Left colon (tissue), 2 donors: ENCODE results near the gene DNAJC4. TPM values are rescaled to one million over a fixed set of nuclear protein-coding genes. Genes with fewer than 3 reads are reported as not detected.
A peak's percentile ranks its signal among the peaks of the same experiment; 100 is the strongest.

Experiments used
- ATAC-seq: fragments of 200-7000 bp; cut with Tn5 transposase; one replicate; pipeline ENCODE4 v1.9.1; 2020; ENCODE audit warnings: mild to moderate bottlenecking, moderate library complexity
- DNase-seq, 2 donors: peaks; one replicate each; pipeline ENCODE4 v3.0.0-alpha.2; 2020
- intact Hi-C, 2 donors: fragments of 100-400 bp; cut with DNase I in 1 of 2; cut with micrococcal nuclease in 1 of 2; formaldehyde crosslinking; loops; one replicate each; pipeline versions ENCODE4 v1.11.2 to v1.14.0; 2022; cut with DNase I, micrococcal nuclease
- total RNA-seq, 2 donors: library from RNA; stranded (reverse); fragmentation: NEBNext Ultra II Directional; extraction: Animal tissue kit (Norgen Biotek cat#: 25700); gene quantifications; one replicate each; pipeline ENCODE4 v1.2.1, GENCODE V29; 2021
- donor health status: DM: no; HTN: no; CAD: no.
- donor health status: DM: yes; HTN: yes; CAD: no.

Gene DNAJC4
- total RNA-seq, 2 donors from 2014 or later: 54.8 to 60.6 TPM

DNA sequence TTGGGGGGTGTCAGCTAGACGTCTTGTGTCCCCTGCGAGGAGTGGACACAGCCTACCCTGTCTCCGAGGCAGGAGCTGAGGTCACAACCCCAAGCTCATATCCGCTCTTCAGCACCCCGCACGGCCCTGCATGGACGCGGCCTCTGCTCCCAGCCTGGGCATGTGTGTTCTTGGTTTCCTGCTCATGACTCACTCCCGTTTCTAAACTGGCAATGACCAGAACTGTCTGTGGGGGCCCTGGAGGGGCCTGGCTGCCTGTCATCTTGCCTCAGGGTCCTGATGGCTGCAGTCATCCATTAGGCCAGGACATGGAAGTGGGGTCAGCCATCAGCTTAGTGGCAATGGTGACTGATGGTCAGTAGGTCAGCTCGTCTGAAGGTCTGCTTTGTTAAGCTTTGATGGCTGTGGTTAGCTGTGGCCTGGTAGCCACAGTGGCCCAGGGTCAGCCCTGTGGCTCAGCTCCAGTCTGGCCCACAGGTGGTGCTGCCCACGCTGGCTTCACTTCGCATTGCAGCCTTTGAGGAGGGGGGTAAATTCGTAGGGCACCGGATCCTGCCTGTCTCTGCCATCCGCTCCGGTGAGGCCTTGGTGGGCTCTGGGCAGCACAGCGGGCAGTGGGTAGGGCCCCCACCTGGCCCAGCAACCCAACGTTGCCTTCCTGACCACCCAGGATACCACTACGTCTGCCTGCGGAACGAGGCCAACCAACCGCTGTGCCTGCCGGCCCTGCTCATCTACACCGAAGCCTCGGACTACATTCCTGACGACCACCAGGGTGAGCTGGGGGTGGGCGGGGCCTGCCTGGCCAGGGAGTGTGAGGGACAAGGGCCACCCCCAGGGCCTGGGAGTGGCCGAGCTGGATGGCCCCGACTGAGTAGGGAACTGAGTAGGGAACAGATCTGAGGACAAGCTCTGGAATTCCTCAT, 32.9 kb downstream of the DNAJC4 start:
- DNase-seq (no peak), ATAC-seq (no peak)
- intact Hi-C loops: no loop called here

DNA sequence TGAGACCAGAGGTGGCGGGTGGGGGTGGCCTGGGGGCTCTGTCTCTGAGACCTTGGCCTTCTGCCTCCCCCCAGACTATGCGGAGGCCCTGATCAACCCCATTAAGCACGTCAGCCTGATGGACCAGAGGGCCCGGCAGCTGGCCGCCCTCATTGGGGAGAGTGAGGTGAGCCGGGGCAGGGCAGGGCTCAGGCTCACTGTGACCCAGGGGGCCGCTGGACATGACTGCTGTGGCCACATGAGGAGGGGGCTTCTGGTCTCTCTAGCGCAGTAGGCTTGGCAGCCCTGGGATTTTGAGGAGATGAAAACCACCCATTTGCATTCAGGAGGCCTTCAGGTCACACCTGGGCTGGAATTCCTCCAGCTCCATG, 33.6 kb downstream of the DNAJC4 start:
- no peak for DNase-seq
- intact Hi-C loops: no loop called here
- ATAC-seq: no peak

DNA sequence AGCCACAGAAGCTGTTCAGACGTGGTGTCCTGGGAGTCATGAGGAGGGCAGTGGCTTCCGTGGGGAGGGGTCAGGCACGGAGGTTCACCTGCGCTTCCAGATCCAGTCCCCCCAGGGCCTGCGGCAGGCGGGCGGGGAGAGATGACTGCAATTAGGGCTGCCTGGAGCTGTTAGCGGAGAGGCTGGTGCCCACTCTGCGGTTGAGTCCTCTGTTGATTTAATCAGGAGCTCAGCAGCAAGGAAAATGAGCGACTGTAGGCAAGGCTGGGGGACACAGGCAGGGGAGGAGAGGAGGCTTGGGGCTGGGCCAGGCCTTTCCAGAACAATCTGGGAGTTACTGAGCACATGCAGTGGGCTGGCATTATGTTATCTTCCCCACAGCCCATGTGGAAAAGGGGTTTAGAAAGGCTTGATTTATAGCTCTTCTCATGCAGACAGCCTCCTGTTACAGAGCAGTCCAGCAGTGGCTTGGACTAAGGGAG, 34.1 kb downstream of the DNAJC4 start:
- no peak for ATAC-seq
- intact Hi-C loops: no loop called here
- DNase-seq: no peak

- ATAC-seq: no peak
- DNase-seq: no peak
- intact Hi-C loops: no loop called here
Measured at GRCh38 chr11:64265176-64266160, 35.1 kb downstream of the DNAJC4 start.

DNA sequence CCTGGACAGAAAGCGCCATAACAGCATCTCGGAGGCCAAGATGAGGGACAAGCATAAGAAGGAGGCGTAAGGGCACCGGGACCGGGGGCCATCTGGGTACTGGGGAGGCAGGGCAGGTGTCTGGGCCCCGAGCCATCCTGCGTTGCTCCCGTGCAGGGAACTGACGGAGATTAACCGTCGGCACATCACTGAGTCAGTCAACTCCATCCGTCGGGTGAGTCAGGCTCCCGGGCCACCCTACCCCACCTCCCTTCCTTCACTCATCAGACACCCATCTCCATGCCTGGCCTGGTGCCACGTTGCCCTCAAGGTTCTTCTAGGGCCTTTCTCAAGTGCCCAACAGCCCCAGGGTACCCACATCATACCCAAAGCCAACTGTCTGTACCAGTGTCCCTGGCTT, 36.0 kb downstream of the DNAJC4 start:
- no peak for DNase-seq
- no peak for ATAC-seq
- intact Hi-C loops: no loop called here

GRCh38 chr11:64267207-64267945, 37.0 kb downstream of the DNAJC4 start:
- DNase-seq (peak in 1 of 2 donors; percentile 37), ATAC-seq (no peak)

GRCh38 chr11:64268025-64268892, 37.9 kb downstream of the DNAJC4 start:
- DNase-seq (peak; percentile 83 to 85), ATAC-seq (peak; percentile 25)
- intact Hi-C loops: no loop called here

More at GRCh38 chr11:64267207-64267945, 37.0 kb downstream of the DNAJC4 start:
- intact Hi-C loops: no loop called here

- peak; percentile 25 for ATAC-seq
- DNase-seq: peak; percentile 75 to 81
- intact Hi-C loops: no loop called here
Measured at GRCh38 chr11:64268893-64269539, 38.7 kb downstream of the DNAJC4 start.

- peak; percentile 97 to 99 for DNase-seq
- ATAC-seq: peak; percentile 68
- intact Hi-C loops: no loop called here
Measured at GRCh38 chr11:64269540-64270220, 39.3 kb downstream of the DNAJC4 start.

GRCh38 chr11:64275031-64275800, 44.9 kb downstream of the DNAJC4 start:
- intact Hi-C loops: no loop called here
- DNase-seq (no peak), ATAC-seq (no peak)

DNA sequence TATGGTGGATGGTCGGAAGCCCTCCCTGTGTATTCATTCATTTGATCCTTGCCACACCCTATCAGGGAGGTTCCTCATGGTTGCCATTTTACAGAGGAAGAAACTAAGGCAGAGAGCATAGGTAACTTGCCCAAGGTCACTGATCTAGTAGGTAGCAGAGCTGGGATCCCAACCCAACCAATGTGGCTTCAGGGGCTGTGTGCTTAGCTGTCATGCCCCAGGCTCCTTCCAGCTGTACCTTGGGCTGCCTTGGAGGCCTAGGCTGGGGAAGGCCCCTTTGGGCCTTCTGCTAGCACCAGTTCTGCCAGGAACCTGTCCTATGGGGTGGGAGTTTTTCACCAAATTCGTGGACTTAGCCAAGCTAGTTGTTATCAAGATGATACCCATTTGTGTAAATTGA, 45.5 kb downstream of the DNAJC4 start:
- intact Hi-C loops: no loop called here
- no peak for ATAC-seq
- no peak for DNase-seq

DNA sequence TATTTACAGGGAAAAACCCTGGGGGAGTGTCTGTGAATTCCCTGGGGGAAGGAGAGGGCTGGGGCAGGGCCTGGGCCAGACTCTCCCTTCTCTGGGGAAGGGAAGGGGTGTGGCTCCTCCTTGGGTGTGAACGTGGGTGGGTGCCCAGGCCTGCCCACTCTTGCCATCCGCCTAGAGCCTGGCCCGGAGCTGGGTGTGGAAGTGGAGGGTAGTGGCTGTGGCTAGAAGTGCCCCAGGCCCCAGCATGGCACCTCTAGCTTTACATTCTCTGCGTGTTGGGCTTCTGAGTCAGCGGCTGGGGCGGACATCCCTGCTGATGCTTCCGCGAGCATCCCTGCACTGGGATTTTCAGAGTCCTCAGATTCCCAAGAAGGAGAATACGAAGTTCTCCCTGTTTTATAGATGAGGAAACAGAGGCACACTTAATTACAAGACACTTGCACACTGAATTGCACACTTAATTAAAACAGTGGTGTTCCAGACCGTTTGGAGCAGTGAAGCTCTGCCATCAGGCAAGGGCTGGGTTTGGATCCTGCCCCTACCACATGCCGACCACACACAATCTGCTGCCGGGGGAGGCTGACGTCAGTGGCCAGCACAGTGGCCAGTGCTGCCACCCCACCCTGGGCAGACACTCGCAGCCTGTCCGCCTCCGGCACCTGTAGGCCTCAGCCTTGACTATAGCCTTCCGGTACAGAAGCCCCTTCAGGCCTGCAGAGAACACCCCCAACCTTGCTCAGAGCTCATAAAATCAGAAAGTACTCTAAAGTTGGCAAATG, 46.5 kb downstream of the DNAJC4 start:
- intact Hi-C loops: no loop called here
- ATAC-seq (peak; percentile 79), DNase-seq (peak; percentile 76 to 85)

DNA sequence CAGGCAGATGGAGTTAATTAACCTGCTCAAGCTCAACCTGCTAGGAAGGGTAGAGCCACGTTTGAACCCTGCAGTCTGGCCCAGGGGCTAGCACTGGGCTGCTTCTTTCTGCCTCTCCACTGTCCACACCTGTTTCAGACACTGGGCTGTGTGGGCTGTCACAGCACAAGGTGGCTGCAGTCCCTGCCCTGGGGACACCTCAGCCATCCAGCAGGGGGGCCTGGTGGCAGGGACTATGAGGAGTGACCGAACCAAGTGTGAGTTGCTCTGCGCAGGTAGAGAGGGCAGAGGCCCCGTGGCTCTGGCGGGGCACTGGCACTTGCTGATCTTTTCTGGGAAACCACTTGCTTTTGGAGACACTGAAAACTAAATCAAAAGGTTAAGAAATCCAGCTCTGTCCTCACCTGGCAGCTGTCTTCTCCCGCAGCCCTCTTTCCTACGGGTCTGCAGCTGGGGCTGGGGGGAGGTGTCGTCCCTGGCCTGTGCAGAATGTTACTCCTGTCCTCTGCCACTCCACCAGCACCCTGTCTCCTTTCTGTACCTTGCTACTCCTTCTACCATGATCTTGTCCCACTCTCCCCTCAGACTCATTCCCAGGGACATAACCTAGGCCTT, 48.3 kb downstream of the DNAJC4 start:
- no peak for ATAC-seq
- no peak for DNase-seq
- intact Hi-C loops: no loop called here

- intact Hi-C loops: loop anchor here in 1 of 2 donors (10.0 kb wide), 1 partner anchor 77 kb away; the partner anchor contains the start of gene FERMT3
- ATAC-seq (no peak), DNase-seq (no peak)
Measured at GRCh38 chr11:64281957-64282770, 51.8 kb downstream of the DNAJC4 start.
